HS-5 (cell line): ENCODE results near the gene NAB2.
A peak's percentile ranks its signal among the peaks of the same experiment; 100 is the strongest.
"Not testable (repeated sequence)": the region's sequence is repeated elsewhere in the genome, so short reads cannot be mapped to it uniquely, and the experiment has no call there.

Experiments
- DNase-seq: peaks from one replicate; pipeline ENCODE4 v3.0.0-alpha.2; 2012; ENCODE audit warnings: low read depth

Gene NAB2

GRCh38 chr12:57088354-57089270 lies at the start of gene NAB2:
Gene NAB2, plus strand, starts transcription at chr12:57089114. Its CDS starts 158 bp downstream, at chr12:57089272.
- DNase-seq: peak; percentile 73

GRCh38 chr12:57040211-57040610 lies 48.7 kb upstream of the NAB2 start:
- DNase-seq: no peak

- DNase-seq: no peak
Observed at GRCh38 chr12:57040750-57041149, 48.2 kb upstream of the NAB2 start.

DNA sequence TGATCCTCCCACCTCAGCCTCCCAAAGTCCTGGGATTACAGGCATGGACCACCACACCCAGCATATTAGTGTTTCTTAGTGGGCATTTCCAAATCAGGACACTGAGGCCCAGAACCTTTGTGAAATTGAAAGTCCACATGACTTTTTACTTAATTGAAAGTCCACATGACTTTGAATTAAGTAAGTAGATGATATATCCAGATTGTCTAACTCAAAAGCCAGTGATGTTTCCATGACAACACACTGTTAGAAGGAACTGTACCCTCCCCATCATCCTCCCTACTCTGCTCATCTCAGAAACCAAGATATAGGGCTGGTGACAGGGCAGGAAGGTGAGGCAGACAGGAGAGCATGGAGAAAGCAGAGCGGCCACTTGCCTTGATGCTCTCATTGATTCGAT lies 46.2 kb upstream of the NAB2 start:
- no peak for DNase-seq

- no peak for DNase-seq
Observed at GRCh38 chr12:57044468-57044867, 44.4 kb upstream of the NAB2 start.

DNA sequence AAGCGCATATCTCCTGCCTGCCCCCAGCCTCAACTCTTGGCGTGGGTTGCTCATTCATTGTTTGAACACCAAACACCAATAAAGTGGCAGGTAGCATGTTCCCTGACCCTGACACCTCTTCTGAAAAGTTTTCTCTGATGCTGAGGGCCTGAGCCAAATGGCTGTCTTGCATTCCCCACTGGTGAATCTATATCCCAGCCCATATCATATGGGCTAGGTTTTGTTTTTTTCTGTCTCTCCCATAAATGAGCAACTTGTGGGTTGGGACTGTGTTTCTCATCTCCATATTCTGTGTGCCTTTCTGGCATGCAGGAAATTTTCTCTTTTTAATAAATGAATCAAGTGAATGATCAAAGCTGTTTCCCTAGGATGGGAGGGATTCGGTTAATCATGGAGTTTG lies 44.0 kb upstream of the NAB2 start:
- DNase-seq: no peak

GRCh38 chr12:57046086-57046791 lies 42.7 kb upstream of the NAB2 start:
- no peak for DNase-seq

DNA sequence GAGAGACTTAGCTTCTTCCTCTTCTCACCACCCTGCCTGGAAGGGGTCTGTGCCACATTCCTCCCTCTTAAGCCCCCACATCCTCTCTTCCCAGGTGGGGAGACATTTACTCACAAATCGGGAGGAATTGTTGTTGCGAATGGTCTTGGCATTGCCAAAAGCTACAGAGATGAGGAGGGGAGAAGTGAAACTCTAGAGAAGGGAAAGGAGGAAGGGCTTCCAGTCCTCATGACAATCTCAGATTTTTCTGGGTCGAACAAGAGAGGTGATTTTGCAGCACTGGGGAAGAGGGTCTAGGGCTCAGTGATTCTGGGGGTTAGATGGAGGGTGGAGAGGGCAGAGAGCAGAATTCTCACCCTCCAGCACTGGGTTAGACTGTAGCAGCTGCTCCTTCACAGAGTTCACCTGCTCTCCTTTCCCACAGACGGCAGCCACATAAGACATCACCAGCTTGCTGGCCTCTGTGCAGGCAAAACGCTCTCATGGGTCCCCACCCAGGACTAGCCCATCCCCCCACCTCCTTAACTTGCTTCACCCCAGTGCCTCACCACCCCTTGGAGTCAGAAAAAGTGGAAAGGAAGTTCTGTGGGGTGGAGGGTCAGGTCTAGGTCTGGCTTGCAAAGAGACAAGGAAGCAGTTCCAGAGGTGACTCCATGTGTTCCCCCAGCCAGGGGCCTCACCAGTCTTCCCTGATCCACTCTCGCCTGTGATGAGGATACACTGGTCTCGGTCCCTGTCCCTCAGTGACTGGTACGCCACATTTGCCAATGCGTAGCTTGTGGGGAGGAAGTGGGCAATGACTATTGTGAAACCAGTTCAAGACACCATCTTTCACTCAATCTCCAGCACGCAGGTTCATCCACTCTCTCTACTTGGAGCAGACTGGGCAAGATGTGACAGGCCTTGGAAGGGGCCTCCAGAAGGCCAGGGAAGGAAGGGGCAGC lies 41.7 kb upstream of the NAB2 start:
- no peak for DNase-seq

DNA sequence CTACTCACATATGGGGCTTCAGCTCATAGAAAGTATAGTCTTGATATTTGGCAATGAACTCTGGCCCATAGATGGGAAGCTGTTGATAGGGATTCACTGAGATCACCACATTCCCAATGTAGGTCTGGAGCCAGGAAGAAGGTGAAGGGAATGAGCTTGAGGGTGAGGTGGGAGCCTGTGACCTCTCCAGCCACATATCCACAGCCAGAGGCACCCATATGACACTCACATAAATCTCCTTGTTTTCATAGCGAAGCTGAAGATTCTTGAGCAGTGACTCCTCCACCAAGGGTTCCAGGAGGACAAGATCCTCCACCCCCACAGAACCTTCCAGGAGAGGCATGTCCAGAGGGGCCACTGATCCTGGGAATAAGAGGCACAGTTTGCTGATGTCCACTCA lies 40.9 kb upstream of the NAB2 start:
- DNase-seq: no peak

DNA sequence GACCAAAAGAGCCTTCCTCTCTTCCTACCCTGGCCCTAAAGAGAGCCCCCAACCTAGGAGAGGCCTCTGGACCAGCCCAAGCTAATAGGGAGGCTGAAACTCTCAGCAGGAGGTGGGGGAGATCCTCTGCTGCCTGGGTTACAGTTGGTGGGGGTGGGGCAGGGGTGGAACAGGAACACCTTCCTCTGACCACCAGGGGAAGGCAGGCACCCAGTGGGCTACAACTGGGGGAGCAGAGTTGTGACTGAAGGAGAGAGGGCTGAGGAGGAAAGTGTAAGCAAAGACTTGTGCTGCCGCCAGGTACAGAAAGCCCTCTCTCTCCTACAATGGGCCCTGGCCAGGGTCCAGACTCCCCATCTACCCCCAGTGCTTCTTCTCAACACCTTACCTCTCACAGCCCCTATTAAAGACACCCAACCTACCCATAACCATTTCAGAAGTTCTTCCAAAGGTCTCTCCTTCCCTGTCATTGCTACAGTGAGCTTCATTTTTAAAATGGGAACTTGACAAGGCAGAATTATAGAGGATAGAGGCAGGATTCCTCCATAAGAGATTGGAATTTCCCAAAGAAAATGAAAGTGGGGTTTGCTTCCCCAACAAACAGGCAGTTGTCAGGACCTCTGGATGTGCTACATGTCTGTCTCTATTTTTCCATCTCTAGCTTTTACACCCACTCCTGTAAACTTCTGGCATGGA lies 40.3 kb upstream of the NAB2 start:
- DNase-seq: no peak

DNA sequence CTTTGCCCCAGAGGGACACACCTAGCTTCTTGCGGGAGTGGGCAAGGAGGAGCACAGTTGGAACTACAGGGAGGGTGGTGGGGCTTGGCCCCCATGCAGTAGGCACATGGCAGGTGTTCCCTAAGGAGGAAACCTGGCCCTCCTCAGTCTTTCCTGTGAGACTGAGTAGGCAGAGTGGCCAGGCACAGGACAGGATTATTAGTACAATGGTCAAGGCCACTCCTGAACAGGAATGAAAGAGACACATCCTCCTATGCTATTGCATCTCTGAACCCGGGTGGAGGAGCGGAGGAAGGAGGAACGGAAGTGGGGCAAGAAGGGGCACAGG lies 39.8 kb upstream of the NAB2 start:
- DNase-seq: no peak

DNA sequence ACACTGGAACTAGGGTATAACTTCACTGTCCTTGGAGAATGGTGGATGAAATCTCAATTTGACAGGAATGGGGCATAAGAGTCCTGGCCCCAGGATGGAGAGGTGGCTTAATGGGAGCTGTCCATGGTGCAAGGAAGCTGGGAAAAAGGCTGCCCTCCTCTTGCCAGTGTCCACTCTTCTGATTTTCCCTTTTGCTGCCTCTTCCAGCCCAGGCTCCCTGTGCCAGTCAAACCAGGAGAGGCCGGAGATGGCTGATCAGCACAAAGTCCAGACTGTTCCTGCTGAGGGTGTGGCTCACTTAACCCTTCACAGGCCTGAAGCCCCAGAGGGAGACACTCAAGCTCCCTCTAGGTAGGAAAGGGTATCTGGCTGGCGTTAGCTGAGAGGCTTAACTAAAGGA lies 39.0 kb upstream of the NAB2 start, which contains the start of gene MYO1A:
MYO1A (minus strand) TSS at position 240 of the 400 bp plus-strand sequence. CDS start 1,806 bp downstream, outside the sequence.
- no peak for DNase-seq

DNA sequence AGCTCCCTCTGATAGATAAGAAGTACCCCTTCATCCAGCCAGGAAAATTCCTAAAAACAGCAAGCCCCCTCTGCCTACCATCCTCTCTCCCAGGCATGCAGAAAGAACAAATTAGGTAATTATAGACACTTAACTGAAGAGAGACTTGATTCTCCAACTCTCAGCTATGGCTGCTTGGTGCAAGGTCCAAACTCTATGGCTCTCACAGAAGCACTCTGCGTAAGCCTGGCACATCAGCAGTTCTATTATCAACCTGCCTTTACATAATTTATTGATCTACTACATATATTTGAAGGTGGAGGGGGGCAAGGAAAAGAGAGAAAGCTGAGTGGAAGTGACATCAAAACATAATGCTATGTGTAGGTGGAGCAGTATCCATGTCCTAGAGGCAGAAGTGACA lies 37.9 kb upstream of the NAB2 start:
- no peak for DNase-seq

GRCh38 chr12:57053146-57053545 lies 35.8 kb upstream of the NAB2 start:
- not testable (repeated sequence) for DNase-seq

DNA sequence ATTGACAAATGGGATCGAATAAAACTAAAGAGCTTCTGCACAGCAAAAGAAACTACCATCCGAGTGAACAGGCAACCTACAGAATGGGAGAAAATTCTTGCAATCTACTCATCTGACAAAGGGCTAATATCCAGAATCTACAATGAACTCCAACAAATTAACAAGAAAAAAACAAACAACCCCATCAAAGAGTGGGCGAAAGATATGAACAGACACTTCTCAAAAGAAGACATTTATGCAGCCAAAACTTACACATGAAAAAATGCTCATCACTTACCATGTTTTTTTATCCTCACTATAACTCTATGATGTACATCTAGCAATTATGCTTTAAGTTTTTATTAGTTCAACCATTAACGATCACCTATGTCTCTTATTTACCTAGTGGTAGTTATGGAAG lies 35.0 kb upstream of the NAB2 start:
- DNase-seq: not testable (repeated sequence)

DNA sequence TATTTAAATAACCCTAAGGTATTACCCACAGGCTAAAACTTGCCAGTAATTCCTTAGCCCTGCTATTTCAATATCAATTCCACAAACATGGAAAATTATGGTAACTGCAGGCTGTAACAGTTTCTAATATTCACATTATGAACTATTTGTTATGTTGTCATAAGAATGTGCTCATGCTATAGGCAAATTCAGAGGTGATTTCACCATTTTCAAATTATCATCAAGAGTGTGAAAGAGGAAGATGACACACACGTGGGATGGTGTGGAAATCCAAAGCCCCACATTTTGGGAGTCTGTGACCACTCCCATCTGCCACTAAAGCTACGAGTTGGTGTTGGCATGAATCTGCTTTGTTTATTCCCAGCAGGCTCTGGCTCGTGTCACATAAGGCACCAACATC lies 33.1 kb upstream of the NAB2 start:
- DNase-seq: no peak

DNA sequence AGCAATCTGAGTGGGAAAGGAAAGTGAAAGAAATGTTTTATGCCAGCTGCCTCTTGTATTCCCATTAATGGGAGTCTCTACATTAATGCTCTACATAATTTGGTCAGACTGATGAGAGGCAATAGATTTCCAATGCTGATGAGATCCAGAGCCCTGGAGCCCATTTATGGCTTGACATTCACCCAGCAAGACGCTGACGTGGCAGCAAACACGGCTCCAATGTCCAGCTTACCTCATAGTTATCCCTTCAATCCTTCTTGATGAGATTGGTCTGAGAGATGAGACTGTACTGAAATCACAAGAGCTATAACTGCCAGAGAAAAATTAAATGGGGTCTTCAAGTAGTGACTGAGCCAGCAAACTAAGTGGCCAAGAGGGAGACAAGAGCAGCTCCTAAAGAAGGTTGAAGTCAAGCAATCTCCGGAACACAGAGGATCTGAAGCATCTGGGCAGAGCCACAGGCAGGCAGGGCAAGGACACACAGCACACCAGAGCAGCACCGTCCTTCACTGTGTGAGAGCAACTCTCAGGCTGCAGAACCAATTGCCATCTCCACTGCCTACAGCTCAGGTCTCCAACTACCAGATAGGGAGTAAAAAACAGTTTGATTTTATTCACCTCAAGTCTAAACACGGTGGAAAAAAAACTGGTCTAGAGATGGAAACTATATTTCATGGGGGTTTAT lies 31.7 kb upstream of the NAB2 start:
- DNase-seq: no peak

GRCh38 chr12:57058454-57058853 lies 30.5 kb upstream of the NAB2 start:
- no peak for DNase-seq

GRCh38 chr12:57063991-57064685 lies 24.8 kb upstream of the NAB2 start:
- no peak for DNase-seq

- DNase-seq: no peak
Observed at GRCh38 chr12:57066245-57066644, 22.7 kb upstream of the NAB2 start.
